Right hindlimb (tissue), 1 donor: ENCODE measurements around the gene PRKCA.

ENCODE experiments used
- DNase-seq: peaks from one replicate; pipeline ENCODE4 v3.0.0-alpha.2; 2018

Gene PRKCA

DNA sequence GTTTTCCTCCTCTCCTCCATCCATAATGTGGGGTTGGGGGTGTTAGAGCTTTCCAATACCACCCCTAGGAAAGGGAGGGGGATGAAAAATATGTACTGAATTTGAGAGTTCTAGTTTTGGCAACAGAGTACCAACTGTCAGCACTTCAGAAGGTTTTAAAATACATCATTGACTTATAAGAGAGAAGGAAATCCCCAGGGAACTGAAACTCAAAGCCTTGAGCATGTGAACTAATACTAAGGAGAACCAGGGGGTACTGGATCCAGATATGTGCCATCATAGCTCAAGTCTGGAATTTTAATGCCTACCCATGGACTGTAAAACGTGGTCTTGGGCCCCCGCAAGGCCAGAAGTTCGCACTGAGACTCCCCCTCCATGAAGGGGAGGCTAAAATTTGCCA lies 548.3 kb downstream of the PRKCA start:
- DNase-seq: no peak

DNA sequence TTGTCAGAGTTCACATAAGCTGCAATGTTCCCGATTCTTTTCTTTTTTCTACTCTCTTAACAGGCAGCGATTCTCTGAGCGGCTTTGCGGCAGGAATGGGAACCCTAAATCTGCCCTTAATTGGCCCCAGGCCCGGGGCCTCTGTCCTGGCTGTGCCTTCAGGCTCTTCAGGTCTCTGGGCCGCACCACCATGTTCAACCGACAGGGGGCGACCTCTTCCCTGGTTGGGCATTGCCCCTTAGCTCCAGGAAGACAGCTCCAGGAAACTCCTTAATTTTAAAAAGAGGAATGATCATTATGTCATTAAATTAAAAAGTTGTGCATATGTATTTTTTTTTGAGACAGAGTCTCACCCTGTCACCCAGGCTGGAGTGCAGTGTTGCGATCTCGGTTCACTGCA lies 552.8 kb downstream of the PRKCA start:
- DNase-seq: no peak

DNA sequence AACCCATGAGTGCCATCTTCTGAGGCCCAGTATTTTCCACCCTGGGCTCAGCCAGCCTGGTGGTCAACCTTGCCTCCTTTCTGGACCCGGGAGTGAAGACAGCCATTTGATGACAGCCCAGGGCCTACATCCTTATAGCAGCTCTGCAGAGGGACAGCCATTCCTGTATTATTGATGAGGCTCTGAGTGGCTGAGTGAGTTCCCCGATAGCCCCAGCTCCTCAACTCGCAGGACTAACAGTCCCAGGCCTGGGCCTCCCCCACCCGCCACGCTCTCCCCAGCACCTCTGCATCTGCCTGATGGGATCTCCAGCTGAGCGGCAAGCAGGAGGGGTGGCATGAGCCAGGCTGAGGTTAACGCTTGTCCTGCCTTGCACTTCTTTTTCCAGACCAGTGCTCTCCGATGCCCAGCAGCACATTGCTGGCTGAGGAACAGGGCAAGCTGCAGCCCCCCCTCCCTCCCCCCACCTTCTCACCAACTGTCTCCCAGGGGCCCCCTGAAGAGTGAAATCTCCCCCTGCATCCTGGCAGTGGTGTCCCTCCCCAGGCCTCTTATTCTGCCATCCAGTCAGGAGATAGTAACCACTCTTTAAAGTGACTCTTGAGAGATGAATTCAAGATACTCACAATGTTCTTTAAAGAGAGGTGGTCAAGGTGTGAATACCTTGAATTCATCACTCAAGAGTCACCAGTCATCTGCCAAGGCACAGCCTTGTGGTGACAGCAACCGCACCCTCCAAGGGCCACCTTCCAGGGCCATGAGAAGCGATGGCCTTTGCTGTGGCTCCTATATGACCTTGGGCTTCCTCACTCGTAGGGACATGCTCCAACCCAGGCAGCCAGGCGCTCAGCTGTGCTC lies 556.0 kb downstream of the PRKCA start:
- DNase-seq: no peak

DNA sequence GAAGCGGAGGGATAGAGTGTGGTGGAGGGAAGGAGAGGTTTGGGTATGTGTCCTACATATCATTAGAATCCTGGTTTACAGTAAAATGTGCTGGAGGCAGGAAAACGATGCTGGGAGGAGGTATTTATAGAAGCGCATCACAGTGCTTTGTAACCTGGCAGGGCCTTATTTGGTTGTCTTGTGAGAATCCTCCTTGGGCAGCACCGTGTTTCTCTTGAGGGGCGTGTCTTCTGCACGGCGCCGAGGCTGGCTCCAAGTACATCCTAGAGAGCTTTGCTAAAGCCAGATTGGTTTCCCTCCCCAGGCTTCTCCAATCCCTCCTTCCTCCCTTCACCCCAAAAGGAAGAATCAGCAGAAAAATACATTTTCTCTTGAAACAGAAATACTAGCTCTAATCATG lies 556.9 kb downstream of the PRKCA start:
- DNase-seq: no peak

DNA sequence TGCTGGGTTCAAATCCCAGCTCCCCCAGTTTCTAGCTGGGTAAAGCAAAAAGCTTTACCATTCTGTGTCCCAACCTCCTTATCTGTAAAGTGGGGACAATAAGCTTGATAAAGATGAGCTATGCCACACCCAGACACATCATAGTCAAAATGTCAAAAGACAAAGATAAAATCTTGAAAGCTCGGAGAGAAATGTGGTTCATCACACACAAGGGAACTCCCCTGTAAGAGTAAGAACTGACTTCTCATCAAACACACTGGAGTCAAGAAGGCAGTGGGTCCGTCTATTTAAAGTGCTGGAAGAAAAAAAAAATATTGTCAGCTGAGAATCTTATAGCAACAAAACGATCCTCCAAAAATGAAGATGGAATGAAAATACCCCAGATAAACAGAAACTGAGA lies 557.8 kb downstream of the PRKCA start:
- DNase-seq: no peak
